Karpas-422 (cell line): Measurements from ENCODE around the gene ITPKC. TPM values are rescaled to one million over a fixed set of nuclear protein-coding genes. Genes with fewer than 3 reads are reported as not detected.
A peak's percentile ranks its signal among the peaks of the same experiment; 100 is the strongest.
"Not testable (repeated sequence)": the region's sequence is repeated elsewhere in the genome, so short reads cannot be mapped to it uniquely, and the experiment has no call there.

Source experiments
- DNase-seq: peaks from one replicate; pipeline ENCODE4 v3.0.0-alpha.2; 2015
- H2AFZ ChIP-seq: fragments of 200-600 bp; sonication (generic); 2 replicates; pipeline ENCODE4 v1.6.1; 2014; ENCODE audit warnings: antibody characterized with exemption, low read length, mixed read lengths
- H3K27ac ChIP-seq: fragments of 200-600 bp; sonication (generic); 2 replicates; pipeline ENCODE4 v1.5.1; 2014; ENCODE audit warnings: mild to moderate bottlenecking, low read length, moderate library complexity
- H3K27me3 ChIP-seq: fragments of 200-600 bp; sonication (generic); 2 replicates; pipeline ENCODE4 v1.6.1; 2014; ENCODE audit warnings: low read length, mixed read lengths
- H3K36me3 ChIP-seq: fragments of 200-600 bp; sonication (generic); 2 replicates; pipeline ENCODE4 v1.6.1; 2014; ENCODE audit warnings: low read length, mixed read lengths; ENCODE audit not compliant: insufficient read depth
- H3K4me1 ChIP-seq: fragments of 200-600 bp; sonication (generic); 2 replicates; pipeline ENCODE4 v1.6.1; 2014; ENCODE audit warnings: mild to moderate bottlenecking, low read length, mixed read lengths
- H3K4me2 ChIP-seq: fragments of 200-600 bp; sonication (generic); 2 replicates; pipeline ENCODE4 v1.6.1; 2014; ENCODE audit warnings: low read length, low read depth, mild to moderate bottlenecking; ENCODE audit not compliant: poor library complexity, severe bottlenecking
- H3K4me3 ChIP-seq: fragments of 200-600 bp; sonication (generic); 2 replicates; pipeline ENCODE4 v1.5.1; 2014; ENCODE audit warnings: mild to moderate bottlenecking, antibody characterized with exemption, low read length, mixed read lengths
- H3K79me2 ChIP-seq: fragments of 200-600 bp; sonication (generic); 2 replicates; pipeline ENCODE4 v1.6.1; 2014; ENCODE audit warnings: mild to moderate bottlenecking, low read length, mixed read lengths
- H3K9ac ChIP-seq: fragments of 200-600 bp; sonication (generic); 2 replicates; pipeline ENCODE4 v1.6.0; 2014; ENCODE audit warnings: low read length
- H3K9me2 ChIP-seq: fragments of 200-600 bp; sonication (generic), shearing (Covaris generic); replicated peaks from 2 replicates; pipeline ENCODE4 v1.6.0; 2014; ENCODE audit warnings: mild to moderate bottlenecking, low read length, moderate library complexity; ENCODE audit not compliant: insufficient read depth
- H3K9me3 ChIP-seq: fragments of 300-700, 200-600 bp; sonication (generic); 2 replicates; pipeline ENCODE4 v1.6.1; 2014; ENCODE audit warnings: low read length, mixed read lengths
- H4K20me1 ChIP-seq: fragments of 200-600 bp; sonication (generic); 2 replicates; pipeline ENCODE4 v1.6.1; 2014; ENCODE audit warnings: mild to moderate bottlenecking, antibody characterized with exemption, low read length, low read depth; ENCODE audit not compliant: insufficient read depth
- total RNA-seq: library from RNA; depleted of rRNA; stranded (reverse); fragments of >200 nt; shearing (Covaris generic); gene quantifications from 2 replicates; pipeline ENCODE4 v1.2.3, GENCODE V29; 2014; ENCODE audit warnings: low replicate concordance

Gene ITPKC
- total RNA-seq, 1 experiment from 2014 or later = 5.9 TPM

DNA sequence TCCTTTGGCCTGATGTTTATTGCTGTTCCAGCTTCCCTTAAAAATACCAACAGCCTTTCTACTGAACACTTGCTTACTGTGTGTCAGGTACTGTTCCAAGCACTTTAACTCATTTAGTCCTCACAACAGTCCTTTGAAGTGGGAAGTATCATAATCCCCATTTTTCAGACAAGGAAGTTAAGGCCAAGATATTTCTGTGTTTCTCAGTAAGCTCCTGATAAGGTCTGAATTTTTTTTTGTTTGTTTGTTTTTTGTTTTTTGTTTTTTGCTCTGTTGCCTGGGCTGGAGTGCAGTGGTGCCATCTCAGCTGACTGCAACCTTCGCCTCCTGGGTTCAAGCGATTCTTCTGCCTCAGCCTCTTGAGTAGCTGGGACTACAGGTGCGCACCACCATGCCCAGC lies 41.6 kb downstream of the ITPKC start:
- Histone ChIP-seq H4K20me1 (peaks cover 55% of the 10 kb centered on the region), H3K27me3 (no peaks in the 10 kb centered on the region), H3K36me3 (peaks cover 73% of the 10 kb centered on the region), H3K4me3 (no peak overlapping the region), H3K9me3 (no peaks in the 10 kb centered on the region), H3K27ac (no peak overlapping the region), H3K9me2 (no peaks in the 10 kb centered on the region), H2AFZ (no peak overlapping the region), H3K9ac (no peak overlapping the region), H3K4me1 (peaks cover 22% of the 10 kb centered on the region), H3K4me2 (no peak overlapping the region), H3K79me2 (peaks cover 50% of the 10 kb centered on the region)
- DNase-seq = no peak

DNA sequence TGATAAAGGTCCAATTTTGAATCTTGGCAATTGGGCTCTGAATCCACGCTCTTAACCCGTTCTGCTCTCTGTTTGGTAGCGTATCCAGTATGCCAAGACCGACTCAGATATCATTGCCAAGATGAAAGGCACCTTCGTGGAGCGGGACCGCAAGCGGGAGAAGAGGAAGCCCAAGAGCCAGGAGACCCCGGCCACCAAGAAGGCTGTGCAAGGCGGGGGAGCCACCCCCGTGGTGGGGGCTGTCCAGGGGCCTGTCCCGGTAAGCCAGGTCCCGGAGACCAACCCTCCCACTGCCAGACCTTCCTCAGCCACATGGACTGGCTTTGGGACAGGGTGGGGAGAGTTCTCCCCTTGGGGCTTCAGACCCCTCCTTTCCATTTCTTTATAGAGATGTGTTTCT lies 42.4 kb downstream of the ITPKC start:
- H3K79me2 ChIP-seq = peaks cover 42% of the 10 kb centered on the region
- H3K4me2 ChIP-seq = no peak overlapping the region
- peaks cover 53% of the 10 kb centered on the region for H4K20me1 ChIP-seq

GRCh38 chr19:40762754-40763470 lies 46.0 kb downstream of the ITPKC start:
- Histone ChIP-seq H3K9ac (no peak overlapping the region), H4K20me1 (peaks cover 23% of the 10 kb centered on the region)
- DNase-seq = no peak

More for the DNA sequence above, 42.4 kb downstream of the ITPKC start:
- DNase-seq = no peak
- Histone ChIP-seq H3K36me3 (peaks cover 78% of the 10 kb centered on the region), H3K9me3 (no peaks in the 10 kb centered on the region), H3K4me1 (peaks cover 17% of the 10 kb centered on the region), H3K9me2 (no peaks in the 10 kb centered on the region), H2AFZ (no peak overlapping the region), H3K9ac (no peak overlapping the region), H3K27ac (no peak overlapping the region), H3K4me3 (no peak overlapping the region), H3K27me3 (no peaks in the 10 kb centered on the region)

DNA sequence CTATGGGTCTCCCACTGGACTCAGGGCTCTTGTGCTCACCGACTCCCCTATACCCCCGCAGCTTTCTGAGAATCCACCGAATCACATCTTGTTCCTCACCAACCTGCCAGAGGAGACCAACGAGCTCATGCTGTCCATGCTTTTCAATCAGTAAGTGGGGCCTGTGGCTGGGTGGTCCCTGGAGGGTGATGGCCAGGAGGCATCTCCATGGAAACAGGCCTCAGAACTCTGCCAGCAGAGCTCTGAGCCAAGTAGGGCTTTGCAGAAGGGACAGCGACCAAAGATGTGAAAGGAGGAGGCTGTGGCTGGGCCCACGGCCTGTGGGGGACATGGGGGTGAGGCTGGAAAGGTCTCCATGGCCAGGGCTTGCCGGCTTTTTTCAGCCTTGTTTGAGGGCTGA lies 46.6 kb downstream of the ITPKC start:
- no peak overlapping the region for H2AFZ ChIP-seq
- H3K9ac ChIP-seq = no peak overlapping the region
- no peak for DNase-seq
- H3K4me3 ChIP-seq = no peak overlapping the region
- peaks cover 23% of the 10 kb centered on the region for H4K20me1 ChIP-seq
- peaks cover 69% of the 10 kb centered on the region for H3K36me3 ChIP-seq
- H3K79me2 ChIP-seq = peaks cover 6% of the 10 kb centered on the region; the same call in 1 of the 2 replicates
- no peak overlapping the region for H3K27ac ChIP-seq
- no peaks in the 10 kb centered on the region for H3K4me1 ChIP-seq
- H3K9me3 ChIP-seq = no peaks in the 10 kb centered on the region
- H3K4me2 ChIP-seq = no peak overlapping the region
- H3K9me2 ChIP-seq = no peaks in the 10 kb centered on the region
- H3K27me3 ChIP-seq = no peaks in the 10 kb centered on the region

More at GRCh38 chr19:40762754-40763470, 46.0 kb downstream of the ITPKC start:
- Histone ChIP-seq H3K9me3 (no peaks in the 10 kb centered on the region), H3K9me2 (no peaks in the 10 kb centered on the region), H3K36me3 (peaks cover 73% of the 10 kb centered on the region), H3K79me2 (peaks cover 9% of the 10 kb centered on the region; the same call in 1 of the 2 replicates), H3K4me1 (no peaks in the 10 kb centered on the region), H3K27ac (no peak overlapping the region), H2AFZ (no peak overlapping the region), H3K4me2 (no peak overlapping the region), H3K27me3 (no peaks in the 10 kb centered on the region), H3K4me3 (no peak overlapping the region)

DNA sequence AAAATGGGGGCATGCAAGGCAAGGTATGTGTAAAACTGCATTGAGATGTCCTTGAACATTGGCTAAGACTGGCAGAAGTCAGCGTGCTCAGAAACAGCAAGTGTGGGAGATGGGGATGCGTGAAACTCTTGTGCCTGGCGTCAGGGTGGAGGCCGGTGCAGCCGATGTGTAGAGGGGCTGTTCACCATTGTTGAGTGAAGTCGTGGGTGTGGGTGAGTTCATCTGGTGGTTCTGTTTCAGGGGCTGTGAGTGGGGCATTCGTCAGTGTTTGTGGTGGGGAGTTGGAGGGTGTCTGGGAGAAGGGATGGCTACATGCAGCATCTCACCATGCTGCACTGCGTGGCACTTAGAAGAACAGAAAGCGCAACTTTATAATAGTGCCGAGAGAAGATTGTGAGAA lies 47.1 kb downstream of the ITPKC start:
- H4K20me1 ChIP-seq = peaks cover 23% of the 10 kb centered on the region
- H3K9ac ChIP-seq = no peak overlapping the region
- no peak overlapping the region for H3K27ac ChIP-seq
- no peak for DNase-seq
- H3K9me3 ChIP-seq = no peaks in the 10 kb centered on the region
- H3K36me3 ChIP-seq = peaks cover 67% of the 10 kb centered on the region
- H3K27me3 ChIP-seq = no peaks in the 10 kb centered on the region
- no peak overlapping the region for H3K4me3 ChIP-seq
- no peak overlapping the region for H2AFZ ChIP-seq
- H3K79me2 ChIP-seq = peaks cover 6% of the 10 kb centered on the region; the same call in 1 of the 2 replicates
- no peaks in the 10 kb centered on the region for H3K9me2 ChIP-seq
- H3K4me1 ChIP-seq = no peaks in the 10 kb centered on the region
- no peak overlapping the region for H3K4me2 ChIP-seq

DNA sequence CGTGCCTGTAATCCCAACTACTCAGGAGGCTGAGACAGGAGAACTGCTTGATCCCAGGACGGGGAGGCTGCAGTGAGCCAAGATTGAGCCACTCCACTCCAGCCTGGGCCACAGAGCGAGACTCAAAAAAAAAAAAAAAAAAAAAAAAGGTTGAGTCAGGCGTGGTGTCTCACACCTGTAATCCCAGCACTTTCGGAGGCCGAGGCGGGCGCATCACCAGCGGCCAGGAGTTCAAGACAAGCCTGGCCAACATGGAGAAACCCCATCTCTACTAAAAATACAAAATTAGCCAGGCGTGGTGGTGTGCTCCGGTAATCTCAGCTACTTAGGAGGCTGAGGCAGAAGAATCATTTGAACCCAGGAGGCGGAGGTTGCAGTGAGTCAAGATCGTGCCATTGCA lies 49.5 kb downstream of the ITPKC start:
- not testable (repeated sequence) for H3K9me3 ChIP-seq, H4K20me1 ChIP-seq, H3K9ac ChIP-seq, H3K4me2 ChIP-seq, H3K9me2 ChIP-seq, H3K27ac ChIP-seq, H2AFZ ChIP-seq, H3K4me1 ChIP-seq, DNase-seq, H3K27me3 ChIP-seq, H3K4me3 ChIP-seq, H3K79me2 ChIP-seq
- peaks cover 44% of the 10 kb centered on the region for H3K36me3 ChIP-seq

DNA sequence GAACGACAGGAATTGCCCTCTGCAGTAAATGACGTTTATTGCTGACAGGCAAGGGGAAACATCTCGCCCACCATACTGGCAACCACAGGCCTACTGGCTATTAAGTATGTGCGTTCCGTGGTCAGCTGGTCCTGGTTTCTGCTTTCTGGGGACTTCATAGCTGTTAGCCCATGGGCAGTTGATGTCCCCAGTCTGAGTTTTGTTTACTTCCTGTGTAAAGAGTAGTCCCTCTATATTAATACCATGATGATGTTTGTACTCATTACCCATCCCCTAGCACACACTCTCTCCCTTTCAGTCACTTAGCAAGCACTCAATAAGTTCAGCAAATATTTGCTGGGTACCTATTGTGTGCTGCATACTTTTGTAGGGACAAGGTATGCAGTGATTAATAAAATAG lies 52.0 kb downstream of the ITPKC start:
- Histone ChIP-seq H3K9me2 (no peaks in the 10 kb centered on the region), H4K20me1 (no peaks in the 10 kb centered on the region), H3K36me3 (peaks cover 21% of the 10 kb centered on the region), H3K9me3 (no peaks in the 10 kb centered on the region), H3K4me3 (no peak overlapping the region), H3K4me2 (no peak overlapping the region), H3K9ac (no peak overlapping the region), H3K4me1 (no peaks in the 10 kb centered on the region), H2AFZ (no peak overlapping the region), H3K27ac (no peak overlapping the region), H3K79me2 (no peaks in the 10 kb centered on the region), H3K27me3 (no peaks in the 10 kb centered on the region)
- no peak for DNase-seq

GRCh38 chr19:40771101-40771862 lies 54.4 kb downstream of the ITPKC start:
- H3K9ac ChIP-seq, H2AFZ ChIP-seq, H3K27me3 ChIP-seq, H3K79me2 ChIP-seq, H3K4me2 ChIP-seq, H4K20me1 ChIP-seq, H3K9me2 ChIP-seq, H3K36me3 ChIP-seq, H3K27ac ChIP-seq, H3K4me1 ChIP-seq, H3K4me3 ChIP-seq, H3K9me3 ChIP-seq: not testable (repeated sequence)
- peak; percentile 81 for DNase-seq
